Measurements from ENCODE around the gene FUZ.

DNA sequence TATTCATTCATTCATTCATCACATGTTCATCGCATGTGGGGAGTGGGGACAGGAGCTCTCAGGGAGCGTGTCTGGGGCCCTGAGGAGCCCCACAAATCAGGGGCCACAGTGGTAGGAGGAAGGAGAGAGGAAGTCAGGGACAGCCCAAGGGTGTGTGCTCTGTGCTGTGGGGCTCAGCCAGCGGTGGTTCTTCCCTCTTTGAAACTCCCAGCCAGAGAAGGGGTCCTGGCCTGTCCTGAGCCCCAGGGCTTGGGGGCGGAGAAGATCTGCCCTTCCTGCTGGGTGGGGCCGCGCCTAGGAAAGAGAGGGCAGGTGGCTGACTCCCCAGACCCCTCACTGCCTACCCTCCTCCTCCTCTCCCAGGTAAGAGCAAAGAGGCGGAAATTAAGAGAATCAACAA lies 31.7 kb downstream of the FUZ start:
- no peak for TF ChIP-seq POLR2A (IDR thresholded peaks at IDR 0.05)
- TF ChIP-seq, protein P1, sequence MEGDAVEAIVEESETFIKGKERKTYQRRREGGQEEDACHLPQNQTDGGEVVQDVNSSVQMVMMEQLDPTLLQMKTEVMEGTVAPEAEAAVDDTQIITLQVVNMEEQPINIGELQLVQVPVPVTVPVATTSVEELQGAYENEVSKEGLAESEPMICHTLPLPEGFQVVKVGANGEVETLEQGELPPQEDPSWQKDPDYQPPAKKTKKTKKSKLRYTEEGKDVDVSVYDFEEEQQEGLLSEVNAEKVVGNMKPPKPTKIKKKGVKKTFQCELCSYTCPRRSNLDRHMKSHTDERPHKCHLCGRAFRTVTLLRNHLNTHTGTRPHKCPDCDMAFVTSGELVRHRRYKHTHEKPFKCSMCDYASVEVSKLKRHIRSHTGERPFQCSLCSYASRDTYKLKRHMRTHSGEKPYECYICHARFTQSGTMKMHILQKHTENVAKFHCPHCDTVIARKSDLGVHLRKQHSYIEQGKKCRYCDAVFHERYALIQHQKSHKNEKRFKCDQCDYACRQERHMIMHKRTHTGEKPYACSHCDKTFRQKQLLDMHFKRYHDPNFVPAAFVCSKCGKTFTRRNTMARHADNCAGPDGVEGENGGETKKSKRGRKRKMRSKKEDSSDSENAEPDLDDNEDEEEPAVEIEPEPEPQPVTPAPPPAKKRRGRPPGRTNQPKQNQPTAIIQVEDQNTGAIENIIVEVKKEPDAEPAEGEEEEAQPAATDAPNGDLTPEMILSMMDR (IDR thresholded peaks at IDR 0.05) = no peak
